Upper lobe of left lung (tissue), 4 donors: ENCODE results near the gene NET1.

Source experiments
- EP300 ChIP-seq, 4 donors: sonication (generic); formaldehyde crosslinking; IDR thresholded peaks; one replicate each; pipeline ENCODE4 v1.5.1; 2017; ENCODE audit warnings: antibody characterized with exemption in 4 of 4, control low read depth in 2 of 4
- POLR2A ChIP-seq, 4 donors: fragments of 450-650 bp; IDR thresholded peaks; one replicate each; pipeline ENCODE4 v1.5.1; 2016 to 2017; ENCODE audit warnings: antibody characterized with exemption in 4 of 4, mild to moderate bottlenecking in 2 of 4
- POLR2AphosphoS5 ChIP-seq, 2 donors: sonication (generic); formaldehyde crosslinking; IDR thresholded peaks; one replicate each; pipeline ENCODE4 v1.5.1; 2017; ENCODE audit warnings: antibody characterized with exemption in 2 of 2
- TF ChIP-seq, protein P1 (sequence below), 6 experiments: fragments of 450-650 bp in 4 of 6; fragments of 200-600 bp in 2 of 6; sonication (generic) in 2 of 6; IDR thresholded peaks; one replicate each; pipeline ENCODE4 v1.5.1; 2016 to 2019; ENCODE audit warnings: antibody characterized with exemption in 6 of 6

- TF ChIP-seq EP300 (IDR thresholded peaks at IDR 0.05) (no peak), POLR2AphosphoS5 (IDR thresholded peaks at IDR 0.05) (no peak), POLR2A (IDR thresholded peaks at IDR 0.05) (no peak)
- TF ChIP-seq, protein P1, sequence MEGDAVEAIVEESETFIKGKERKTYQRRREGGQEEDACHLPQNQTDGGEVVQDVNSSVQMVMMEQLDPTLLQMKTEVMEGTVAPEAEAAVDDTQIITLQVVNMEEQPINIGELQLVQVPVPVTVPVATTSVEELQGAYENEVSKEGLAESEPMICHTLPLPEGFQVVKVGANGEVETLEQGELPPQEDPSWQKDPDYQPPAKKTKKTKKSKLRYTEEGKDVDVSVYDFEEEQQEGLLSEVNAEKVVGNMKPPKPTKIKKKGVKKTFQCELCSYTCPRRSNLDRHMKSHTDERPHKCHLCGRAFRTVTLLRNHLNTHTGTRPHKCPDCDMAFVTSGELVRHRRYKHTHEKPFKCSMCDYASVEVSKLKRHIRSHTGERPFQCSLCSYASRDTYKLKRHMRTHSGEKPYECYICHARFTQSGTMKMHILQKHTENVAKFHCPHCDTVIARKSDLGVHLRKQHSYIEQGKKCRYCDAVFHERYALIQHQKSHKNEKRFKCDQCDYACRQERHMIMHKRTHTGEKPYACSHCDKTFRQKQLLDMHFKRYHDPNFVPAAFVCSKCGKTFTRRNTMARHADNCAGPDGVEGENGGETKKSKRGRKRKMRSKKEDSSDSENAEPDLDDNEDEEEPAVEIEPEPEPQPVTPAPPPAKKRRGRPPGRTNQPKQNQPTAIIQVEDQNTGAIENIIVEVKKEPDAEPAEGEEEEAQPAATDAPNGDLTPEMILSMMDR (IDR thresholded peaks at IDR 0.05) = no peak
Measured at GRCh38 chr10:5500162-5500670, 87.9 kb downstream of the NET1 start.
